ENCODE data around the gene NAP1L4. TPM values are rescaled to one million over a fixed set of nuclear protein-coding genes. Genes with fewer than 3 reads are reported as not detected.

NAP1L4 gene
- polyA plus RNA-seq, 1 donor from 2014 or later: 89.0 TPM

- Mint-ChIP-seq H3K27ac (no peak overlapping the region), H3K9me3 (no peaks in the 10 kb centered on the region), H3K27me3 (peaks cover 25% of the 10 kb centered on the region), H3K36me3 (no peaks in the 10 kb centered on the region), H3K4me1 (peaks cover 5 to 12% (median 8%) of the 10 kb centered on the region in 3 donors), H3K4me3 (no peak overlapping the region)
These were observed 67.1 kb downstream of the NAP1L4 start for GRCh38 chr11:2924821-2925675.

- no peaks in the 10 kb centered on the region for H3K9me3 Mint-ChIP-seq
- no peak overlapping the region for H3K4me3 Mint-ChIP-seq
- peaks cover 5 to 10% (median 6%) of the 10 kb centered on the region in 3 donors for H3K4me1 Mint-ChIP-seq
- H3K27me3 Mint-ChIP-seq: peaks cover 22% of the 10 kb centered on the region
- no peak overlapping the region for H3K27ac Mint-ChIP-seq
- H3K36me3 Mint-ChIP-seq: no peaks in the 10 kb centered on the region
These were observed 67.7 kb downstream of the NAP1L4 start for GRCh38 chr11:2924381-2924780.

GRCh38 chr11:2923446-2924375, 68.4 kb downstream of the NAP1L4 start:
- Mint-ChIP-seq H3K4me1 (peaks cover 3 to 8% (median 5%) of the 10 kb centered on the region in 3 donors), H3K36me3 (no peaks in the 10 kb centered on the region), H3K9me3 (no peaks in the 10 kb centered on the region), H3K27ac (no peak overlapping the region), H3K4me3 (no peak overlapping the region), H3K27me3 (peaks cover 18% of the 10 kb centered on the region)

GRCh38 chr11:2922655-2923054, 69.5 kb downstream of the NAP1L4 start:
- Mint-ChIP-seq H3K27ac (no peak overlapping the region), H3K27me3 (peaks cover 11% of the 10 kb centered on the region), H3K9me3 (no peaks in the 10 kb centered on the region), H3K4me3 (no peak overlapping the region), H3K4me1 (peaks cover 0 to 5% (median 0%) of the 10 kb centered on the region in 3 donors), H3K36me3 (no peaks in the 10 kb centered on the region)

- Mint-ChIP-seq H3K4me3 (no peak overlapping the region), H3K4me1 (peaks cover 0 to 5% (median 0%) of the 10 kb centered on the region in 3 donors), H3K27me3 (peaks cover 6% of the 10 kb centered on the region), H3K36me3 (no peaks in the 10 kb centered on the region), H3K9me3 (no peaks in the 10 kb centered on the region), H3K27ac (no peak overlapping the region)
These were observed 70.2 kb downstream of the NAP1L4 start for GRCh38 chr11:2921742-2922493.

- H3K27me3 Mint-ChIP-seq: no peaks in the 10 kb centered on the region
- no peak overlapping the region for H3K27ac Mint-ChIP-seq
- peaks cover 0 to 4% (median 0%) of the 10 kb centered on the region in 3 donors for H3K4me1 Mint-ChIP-seq
- H3K4me3 Mint-ChIP-seq: no peak overlapping the region
- H3K9me3 Mint-ChIP-seq: no peaks in the 10 kb centered on the region
- H3K36me3 Mint-ChIP-seq: no peaks in the 10 kb centered on the region
These were observed 70.9 kb downstream of the NAP1L4 start for GRCh38 chr11:2921261-2921660.

- H3K27ac Mint-ChIP-seq: no peak overlapping the region
- H3K9me3 Mint-ChIP-seq: no peaks in the 10 kb centered on the region
These were observed 71.8 kb downstream of the NAP1L4 start for GRCh38 chr11:2920343-2920742.

GRCh38 chr11:2919837-2920236, 72.3 kb downstream of the NAP1L4 start:
- no peak overlapping the region for H3K27ac Mint-ChIP-seq
- no peak overlapping the region for H3K4me3 Mint-ChIP-seq
- no peaks in the 10 kb centered on the region for H3K27me3 Mint-ChIP-seq
- no peaks in the 10 kb centered on the region for H3K36me3 Mint-ChIP-seq
- peaks cover 0 to 4% (median 0%) of the 10 kb centered on the region in 3 donors for H3K4me1 Mint-ChIP-seq
- H3K9me3 Mint-ChIP-seq: no peaks in the 10 kb centered on the region

More at GRCh38 chr11:2920343-2920742, 71.8 kb downstream of the NAP1L4 start:
- H3K27me3 Mint-ChIP-seq: no peaks in the 10 kb centered on the region
- peaks cover 0 to 4% (median 0%) of the 10 kb centered on the region in 3 donors for H3K4me1 Mint-ChIP-seq
- H3K4me3 Mint-ChIP-seq: no peak overlapping the region
- no peaks in the 10 kb centered on the region for H3K36me3 Mint-ChIP-seq

- Mint-ChIP-seq H3K27me3 (no peaks in the 10 kb centered on the region), H3K4me3 (no peak overlapping the region), H3K4me1 (peaks cover 0 to 5% (median under 1%) of the 10 kb centered on the region in 3 donors), H3K36me3 (no peaks in the 10 kb centered on the region), H3K9me3 (no peaks in the 10 kb centered on the region), H3K27ac (peak overlapping the region in 1 of 3 donors; percentile 28)
These were observed 72.9 kb downstream of the NAP1L4 start for GRCh38 chr11:2919188-2919587.

GRCh38 chr11:2917842-2918490, 74.2 kb downstream of the NAP1L4 start:
- Mint-ChIP-seq H3K4me3 (no peak overlapping the region), H3K9me3 (no peaks in the 10 kb centered on the region), H3K27me3 (no peaks in the 10 kb centered on the region), H3K4me1 (peaks cover 5 to 15% (median 13%) of the 10 kb centered on the region in 3 donors), H3K27ac (no peak overlapping the region), H3K36me3 (no peaks in the 10 kb centered on the region)

- Mint-ChIP-seq H3K27ac (no peak overlapping the region), H3K4me1 (peaks cover 5 to 15% (median 13%) of the 10 kb centered on the region in 3 donors), H3K9me3 (no peaks in the 10 kb centered on the region), H3K27me3 (no peaks in the 10 kb centered on the region), H3K36me3 (no peaks in the 10 kb centered on the region), H3K4me3 (no peak overlapping the region)
These were observed 75.1 kb downstream of the NAP1L4 start for GRCh38 chr11:2916892-2917645.

GRCh38 chr11:2916114-2916891, 75.8 kb downstream of the NAP1L4 start:
- H3K4me1 Mint-ChIP-seq: peaks cover 5 to 15% (median 13%) of the 10 kb centered on the region in 3 donors
- no peak overlapping the region for H3K4me3 Mint-ChIP-seq
- no peaks in the 10 kb centered on the region for H3K9me3 Mint-ChIP-seq
- no peaks in the 10 kb centered on the region for H3K27me3 Mint-ChIP-seq
- no peak overlapping the region for H3K27ac Mint-ChIP-seq
- H3K36me3 Mint-ChIP-seq: no peaks in the 10 kb centered on the region

GRCh38 chr11:2915473-2915872, 76.7 kb downstream of the NAP1L4 start:
- Mint-ChIP-seq H3K36me3 (no peaks in the 10 kb centered on the region), H3K27me3 (no peaks in the 10 kb centered on the region), H3K9me3 (no peaks in the 10 kb centered on the region), H3K4me1 (peaks cover 5 to 15% (median 13%) of the 10 kb centered on the region in 3 donors), H3K4me3 (no peak overlapping the region), H3K27ac (no peak overlapping the region)
